IPS-18c (cell line): ENCODE measurements around the gene MBLAC1.

Source experiments
- H3K4me3 ChIP-seq: 2 replicates; pipeline ENCODE4 v1.7.0; 2013; ENCODE audit warnings: low read depth, mild to moderate bottlenecking, low read length, moderate library complexity; ENCODE audit not compliant: insufficient read depth
- H3K9me3 ChIP-seq: one replicate; pipeline ENCODE4 v1.6.1; 2013; ENCODE audit warnings: mild to moderate bottlenecking, low read length, moderate library complexity; ENCODE audit not compliant: control insufficient read depth, insufficient read depth

MBLAC1 gene

GRCh38 chr7:100174582-100174981 is 47.8 kb downstream of the MBLAC1 start:
- Histone ChIP-seq H3K9me3 (no peaks in the 10 kb centered on the region), H3K4me3 (no peak overlapping the region)

- Histone ChIP-seq H3K4me3 (no peak overlapping the region), H3K9me3 (no peaks in the 10 kb centered on the region)
Measured at GRCh38 chr7:100175296-100175935, 48.6 kb downstream of the MBLAC1 start.

- Histone ChIP-seq H3K4me3 (peak overlapping the region; percentile 97), H3K9me3 (no peaks in the 10 kb centered on the region)
Measured at GRCh38 chr7:100176096-100177044, 49.6 kb downstream of the MBLAC1 start.

GRCh38 chr7:100177045-100178001 is 50.6 kb downstream of the MBLAC1 start, which contains the start of the genes GPC2 and STAG3:
Gene GPC2 (minus strand): TSS chr7:100177381. CDS start chr7:100177199, 182 bp downstream.
Gene STAG3 (plus strand): TSS chr7:100177918. CDS start chr7:100180557, 2,639 bp downstream.
- H3K4me3 ChIP-seq: peak within 1 kb of the TSS; percentile 97
- H3K9me3 ChIP-seq: no peaks in the 10 kb centered on the region
